HG03064 (cell line): ENCODE data around the gene RNF227.
"Not testable (repeated sequence)": the region's sequence is repeated elsewhere in the genome, so short reads cannot be mapped to it uniquely, and the experiment has no call there.

Experiments
- ATAC-seq: cut with Tn5 transposase; IDR thresholded peaks from one replicate; pipeline ENCODE4 v1.9.1; 2021; ENCODE audit warnings: low read depth; ENCODE audit not compliant: unreplicated experiment

RNF227 gene

GRCh38 chr17:7915611-7916384 lies at the start of gene RNF227:
Gene RNF227 (minus strand): TSS chr17:7916289. CDS start chr17:7916195, 94 bp downstream.
- ATAC-seq = no peak

- ATAC-seq = no peak
These were observed 45.3 kb upstream of the RNF227 start for GRCh38 chr17:7961421-7961820.

- no peak for ATAC-seq
These were observed 43.6 kb upstream of the RNF227 start for GRCh38 chr17:7959503-7960253.

- no peak for ATAC-seq
These were observed 40.3 kb upstream of the RNF227 start for GRCh38 chr17:7956228-7956965.

GRCh38 chr17:7955414-7956227 lies 39.5 kb upstream of the RNF227 start:
- ATAC-seq = no peak

- not testable (repeated sequence) for ATAC-seq
These were observed 37.2 kb upstream of the RNF227 start for GRCh38 chr17:7953266-7953665.

- ATAC-seq = peak; percentile 65
These were observed 35.2 kb upstream of the RNF227 start for GRCh38 chr17:7951143-7951792.

- no peak for ATAC-seq
These were observed 34.5 kb upstream of the RNF227 start for GRCh38 chr17:7950578-7950977.

GRCh38 chr17:7947651-7948050 lies 31.6 kb upstream of the RNF227 start:
- no peak for ATAC-seq

GRCh38 chr17:7946441-7946840 lies 30.4 kb upstream of the RNF227 start:
- ATAC-seq = no peak

GRCh38 chr17:7945651-7946050 lies 29.6 kb upstream of the RNF227 start:
- ATAC-seq = no peak

GRCh38 chr17:7944326-7944725 lies 28.2 kb upstream of the RNF227 start:
- no peak for ATAC-seq

GRCh38 chr17:7943291-7943690 lies 27.2 kb upstream of the RNF227 start:
- ATAC-seq = no peak

- no peak for ATAC-seq
These were observed 24.7 kb upstream of the RNF227 start for GRCh38 chr17:7940743-7941142.

GRCh38 chr17:7940034-7940433 lies 23.9 kb upstream of the RNF227 start:
- no peak for ATAC-seq

- ATAC-seq = no peak
These were observed 19.8 kb upstream of the RNF227 start for GRCh38 chr17:7935859-7936258.

GRCh38 chr17:7932949-7933348 lies 16.9 kb upstream of the RNF227 start:
- ATAC-seq = no peak

GRCh38 chr17:7932483-7932891 lies 16.4 kb upstream of the RNF227 start:
- ATAC-seq = no peak

GRCh38 chr17:7931709-7932482 lies 15.8 kb upstream of the RNF227 start, which contains the start of the genes CNTROB and TRAPPC1:
Gene CNTROB (plus strand): TSS chr17:7932206. CDS start chr17:7933080, 874 bp downstream.
Gene TRAPPC1 (minus strand): TSS chr17:7931946. CDS start chr17:7931829, 117 bp downstream.
- peak; percentile 83 for ATAC-seq
